GM18505 (cell line): ENCODE results near the gene UNC5B.

Experiments used
- ATAC-seq: cut with Tn5 transposase; IDR thresholded peaks from one replicate; pipeline ENCODE4 v1.9.1; 2021; ENCODE audit not compliant: unreplicated experiment
- POLR2A ChIP-seq: IDR thresholded peaks from 4 replicates; pipeline ENCODE4 v1.6.1; 2011; ENCODE audit warnings: borderline replicate concordance; ENCODE audit not compliant: insufficient read depth, insufficient read length; ENCODE audit errors: extremely low read depth

UNC5B gene

GRCh38 chr10:71319800-71320392 lies 107.5 kb downstream of the UNC5B start:
- ATAC-seq = no peak

GRCh38 chr10:71320592-71320991 lies 108.2 kb downstream of the UNC5B start:
- ATAC-seq = no peak
- no peak for TF ChIP-seq POLR2A

More at GRCh38 chr10:71319800-71320392, 107.5 kb downstream of the UNC5B start:
- no peak for TF ChIP-seq POLR2A

- TF ChIP-seq POLR2A = no peak
- no peak for ATAC-seq
Measured at GRCh38 chr10:71321386-71321785, 109.0 kb downstream of the UNC5B start.

GRCh38 chr10:71323407-71323806 lies 111.0 kb downstream of the UNC5B start:
- no peak for ATAC-seq
- no peak for TF ChIP-seq POLR2A

GRCh38 chr10:71324743-71325142 lies 112.4 kb downstream of the UNC5B start:
- no peak for TF ChIP-seq POLR2A

GRCh38 chr10:71325267-71325666 lies 112.9 kb downstream of the UNC5B start:
- ATAC-seq = no peak
- TF ChIP-seq POLR2A = no peak

More at GRCh38 chr10:71324743-71325142, 112.4 kb downstream of the UNC5B start:
- ATAC-seq = no peak

GRCh38 chr10:71326464-71326881 lies 114.1 kb downstream of the UNC5B start:
- no peak for TF ChIP-seq POLR2A
- no peak for ATAC-seq

- no peak for TF ChIP-seq POLR2A
- no peak for ATAC-seq
Measured at GRCh38 chr10:71330789-71331404, 118.5 kb downstream of the UNC5B start.

GRCh38 chr10:71331736-71332135 lies 119.4 kb downstream of the UNC5B start:
- no peak for TF ChIP-seq POLR2A
- ATAC-seq = no peak

- ATAC-seq = no peak
- no peak for TF ChIP-seq POLR2A
Measured at GRCh38 chr10:71332466-71332865, 120.1 kb downstream of the UNC5B start.

- no peak for TF ChIP-seq POLR2A
- ATAC-seq = no peak
Measured at GRCh38 chr10:71333129-71333887, 120.9 kb downstream of the UNC5B start.

- no peak for ATAC-seq
- no peak for TF ChIP-seq POLR2A
Measured at GRCh38 chr10:71334221-71334791, 121.9 kb downstream of the UNC5B start.

- ATAC-seq = no peak
- no peak for TF ChIP-seq POLR2A
Measured at GRCh38 chr10:71335173-71335708, 122.9 kb downstream of the UNC5B start.

- no peak for TF ChIP-seq POLR2A
- ATAC-seq = no peak
Measured at GRCh38 chr10:71336632-71337031, 124.3 kb downstream of the UNC5B start.

- ATAC-seq = no peak
- no peak for TF ChIP-seq POLR2A
Measured at GRCh38 chr10:71337219-71337701, 124.9 kb downstream of the UNC5B start.
